ENCODE measurements around the gene BAIAP2L2.
A peak's percentile ranks its signal among the peaks of the same experiment; 100 is the strongest.
"Not testable (repeated sequence)": the region's sequence is repeated elsewhere in the genome, so short reads cannot be mapped to it uniquely, and the experiment has no call there.

The BAIAP2L2 gene

DNA sequence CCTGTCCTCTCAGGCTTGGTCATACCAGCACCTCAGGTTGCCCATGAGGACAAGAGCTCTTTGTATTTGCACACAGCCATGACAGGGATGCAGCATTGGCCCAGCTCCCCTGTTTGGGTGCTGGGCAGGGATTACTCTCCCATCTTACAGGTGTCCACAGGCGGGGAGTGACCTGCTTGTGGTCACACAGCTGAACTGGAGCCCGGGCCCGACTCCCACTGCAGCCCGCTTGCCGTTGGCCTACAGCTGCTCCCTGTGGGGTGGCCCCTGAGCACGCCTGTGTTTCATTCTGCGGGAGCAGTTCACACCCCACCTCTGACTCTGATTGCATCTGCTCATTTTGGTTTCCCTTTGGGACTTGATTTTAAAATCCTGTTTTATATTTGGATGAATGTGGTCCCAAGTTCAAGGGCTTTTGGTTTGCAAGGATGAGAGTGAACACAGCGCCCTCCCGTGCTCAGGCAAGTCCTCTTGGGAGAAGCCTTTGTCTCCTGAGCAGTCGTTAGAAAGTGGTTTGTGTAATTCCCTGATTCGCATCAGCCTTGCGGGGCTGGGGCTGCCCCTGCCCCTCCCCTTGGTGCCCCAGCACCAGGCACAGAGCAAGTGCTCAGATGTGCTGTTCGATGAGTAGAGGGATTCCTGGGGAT, 44.0 kb downstream of the BAIAP2L2 start:
- no peak for DNase-seq

DNA sequence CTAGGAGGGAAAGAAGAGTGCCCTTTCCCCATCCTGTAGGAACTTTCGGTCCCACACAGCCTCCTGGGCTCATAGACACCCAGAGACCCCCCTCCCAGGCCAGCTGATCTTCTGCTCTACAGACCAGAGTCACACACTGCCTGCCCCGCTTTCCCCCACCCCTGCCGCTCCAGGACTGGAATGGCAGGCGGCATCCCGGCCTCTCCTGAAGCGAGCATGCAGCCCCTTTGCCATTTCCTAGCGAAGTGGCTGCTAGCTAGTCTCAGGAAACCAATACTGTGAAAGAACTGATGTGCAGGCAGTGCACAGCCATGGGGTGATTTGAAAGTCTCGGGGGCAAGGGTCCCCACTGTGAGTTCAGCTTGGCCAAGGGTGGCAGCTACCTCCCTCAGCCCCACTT, 44.9 kb downstream of the BAIAP2L2 start:
- no peak for DNase-seq

DNA sequence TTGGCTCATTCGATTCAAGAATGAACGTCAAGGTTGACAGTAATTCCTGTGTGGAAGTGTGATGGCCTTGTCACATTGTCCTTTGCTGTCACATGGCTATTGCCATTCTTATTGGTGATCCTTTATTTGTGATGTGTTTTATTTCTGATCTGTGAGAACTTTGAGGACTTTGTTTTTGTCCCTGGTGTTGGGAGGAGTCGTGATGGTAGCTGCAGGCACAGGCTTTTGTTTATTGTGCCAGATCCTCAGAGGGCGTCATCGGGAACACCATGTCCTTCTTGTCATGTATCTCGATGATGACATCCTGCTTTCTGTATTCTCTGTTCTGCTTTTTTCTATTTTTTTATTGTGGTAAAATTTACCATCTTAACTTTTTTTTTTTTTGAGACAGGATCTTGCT, 47.7 kb downstream of the BAIAP2L2 start:
- no peak for DNase-seq

DNA sequence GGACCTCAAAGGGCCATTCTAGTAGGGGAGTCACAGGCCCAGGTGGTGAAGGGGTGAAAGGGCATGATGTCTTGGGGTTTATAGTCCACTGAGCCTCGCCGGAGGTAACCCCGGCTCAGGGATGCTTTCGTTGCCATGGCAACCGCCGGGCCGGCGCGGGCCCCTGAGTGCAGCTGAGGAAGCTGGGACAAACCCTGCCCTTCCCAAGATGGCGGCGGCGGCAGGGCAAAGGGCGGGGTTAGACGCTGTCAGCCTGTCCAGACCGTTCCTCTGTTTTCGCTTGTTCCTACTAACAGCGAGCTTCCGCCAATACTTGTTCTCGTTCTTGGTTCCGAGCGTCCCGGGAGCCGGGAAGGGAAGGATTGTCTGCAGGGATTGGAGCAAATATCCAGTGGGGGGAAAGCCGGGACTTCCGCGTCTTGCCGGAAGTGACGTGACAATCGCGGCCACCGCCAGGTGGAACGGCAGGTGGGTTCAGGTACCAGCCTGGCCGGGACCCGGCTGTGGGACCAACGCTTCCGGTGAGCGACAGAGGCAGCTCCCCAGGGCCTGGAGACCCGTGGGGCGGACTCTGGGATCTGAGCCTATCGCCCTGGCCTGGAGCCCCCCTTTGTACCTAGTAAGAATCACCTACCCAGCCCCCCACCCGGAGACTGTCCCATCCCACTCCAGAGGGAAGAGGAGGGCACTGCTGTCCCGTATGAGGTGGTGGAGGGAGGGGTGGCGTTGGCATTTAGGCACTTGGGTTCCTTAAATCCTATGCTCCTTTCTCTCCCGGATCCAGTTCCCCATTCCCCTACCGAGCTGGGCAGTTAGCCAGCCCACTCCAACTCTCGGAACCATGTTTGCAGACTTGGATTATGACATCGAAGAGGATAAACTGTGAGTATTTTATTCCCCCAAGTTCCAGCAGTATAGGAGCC, 53.3 kb downstream of the BAIAP2L2 start, which contains the start of gene PICK1:
Gene PICK1, plus strand, starts transcription at position 436 of the 923 bp plus-strand sequence. Its CDS starts 406 bp downstream, at position 842.
- peak; percentile 85 for DNase-seq

DNA sequence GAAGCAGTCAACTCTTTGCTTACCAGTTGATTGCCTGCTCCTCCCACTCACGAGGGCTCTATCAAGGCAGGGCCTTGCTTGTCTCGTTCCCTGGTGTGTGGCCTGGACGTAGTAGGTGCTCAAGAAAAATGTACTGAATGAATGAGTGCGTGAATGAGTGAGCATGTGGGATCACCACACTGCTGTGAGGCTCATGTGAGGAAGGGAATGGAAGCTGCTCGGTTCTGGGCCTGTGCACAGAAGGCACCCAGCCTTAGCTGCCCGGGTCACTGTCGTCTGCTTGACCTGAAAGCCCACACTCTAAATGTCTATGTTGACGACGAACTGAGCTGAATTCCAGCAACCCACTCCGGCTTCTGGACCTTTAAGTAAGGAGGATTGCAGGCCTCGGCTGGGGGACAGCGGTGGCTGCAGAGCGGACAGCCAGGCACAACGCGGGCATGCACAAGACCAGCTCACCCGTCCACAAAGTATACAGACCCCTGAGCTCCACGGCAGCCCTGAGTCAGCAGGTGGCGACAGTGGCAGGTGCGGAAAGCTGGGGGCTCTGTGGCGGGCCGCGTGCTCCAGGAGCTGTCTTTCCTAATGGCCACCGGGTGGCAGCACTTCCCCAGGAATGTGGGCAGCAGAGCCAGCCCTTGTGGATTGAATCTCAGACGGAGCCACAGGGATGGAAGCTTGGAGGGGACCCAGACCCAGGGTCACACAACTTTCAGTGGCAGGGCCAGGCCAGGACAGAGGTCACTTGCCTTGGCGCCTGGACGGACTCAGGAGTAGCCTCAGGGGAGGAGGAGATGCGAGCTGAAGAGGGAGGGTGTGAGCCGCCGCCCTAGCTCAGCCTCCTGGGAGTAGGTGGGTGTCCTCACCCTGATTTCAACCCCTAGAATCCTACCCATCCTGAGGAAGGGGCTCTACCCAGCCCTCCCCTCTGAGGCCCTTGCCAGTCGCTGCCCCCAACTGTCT, 58.3 kb downstream of the BAIAP2L2 start:
- peak; percentile 91 for DNase-seq

DNA sequence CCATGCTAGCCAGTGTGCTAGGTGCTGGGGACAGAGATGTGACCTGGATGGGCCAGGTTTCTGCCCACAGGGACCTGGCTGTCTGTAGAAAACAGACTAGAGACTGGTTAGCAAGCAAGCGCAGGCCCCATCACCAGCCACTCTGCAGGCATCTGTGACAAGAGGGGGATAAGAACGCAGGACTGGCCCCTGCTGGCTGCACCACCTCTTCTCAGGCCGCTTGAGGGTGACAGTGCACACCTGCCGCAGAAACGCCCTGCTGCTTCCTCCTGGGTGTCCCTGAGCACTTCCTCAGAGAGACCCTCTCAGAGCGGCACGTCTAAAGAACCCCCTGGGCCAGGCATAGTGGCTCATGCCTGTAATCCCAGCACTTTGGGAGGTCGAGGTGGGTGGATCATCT, 59.2 kb downstream of the BAIAP2L2 start:
- no peak for DNase-seq

DNA sequence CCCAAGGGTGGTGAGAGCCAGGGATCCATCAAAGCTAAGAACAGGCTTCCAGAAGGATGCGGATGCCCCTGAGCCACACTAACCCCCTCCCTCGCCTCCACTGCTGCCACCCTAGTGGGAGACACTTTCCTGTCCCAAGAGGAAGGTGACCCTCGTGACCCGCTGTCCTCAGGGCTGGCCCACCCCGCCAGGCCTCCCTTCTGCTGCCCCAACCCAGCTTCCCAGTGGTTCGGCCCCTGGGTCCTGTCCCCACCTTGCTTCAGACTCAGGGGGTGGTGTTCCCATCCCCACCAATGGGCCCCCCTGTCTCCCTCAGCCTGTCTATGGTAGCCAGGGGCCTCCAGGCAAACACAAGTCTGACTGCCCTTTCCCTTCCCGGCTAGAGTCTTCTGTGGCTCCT, 59.8 kb downstream of the BAIAP2L2 start:
- DNase-seq = no peak

DNA sequence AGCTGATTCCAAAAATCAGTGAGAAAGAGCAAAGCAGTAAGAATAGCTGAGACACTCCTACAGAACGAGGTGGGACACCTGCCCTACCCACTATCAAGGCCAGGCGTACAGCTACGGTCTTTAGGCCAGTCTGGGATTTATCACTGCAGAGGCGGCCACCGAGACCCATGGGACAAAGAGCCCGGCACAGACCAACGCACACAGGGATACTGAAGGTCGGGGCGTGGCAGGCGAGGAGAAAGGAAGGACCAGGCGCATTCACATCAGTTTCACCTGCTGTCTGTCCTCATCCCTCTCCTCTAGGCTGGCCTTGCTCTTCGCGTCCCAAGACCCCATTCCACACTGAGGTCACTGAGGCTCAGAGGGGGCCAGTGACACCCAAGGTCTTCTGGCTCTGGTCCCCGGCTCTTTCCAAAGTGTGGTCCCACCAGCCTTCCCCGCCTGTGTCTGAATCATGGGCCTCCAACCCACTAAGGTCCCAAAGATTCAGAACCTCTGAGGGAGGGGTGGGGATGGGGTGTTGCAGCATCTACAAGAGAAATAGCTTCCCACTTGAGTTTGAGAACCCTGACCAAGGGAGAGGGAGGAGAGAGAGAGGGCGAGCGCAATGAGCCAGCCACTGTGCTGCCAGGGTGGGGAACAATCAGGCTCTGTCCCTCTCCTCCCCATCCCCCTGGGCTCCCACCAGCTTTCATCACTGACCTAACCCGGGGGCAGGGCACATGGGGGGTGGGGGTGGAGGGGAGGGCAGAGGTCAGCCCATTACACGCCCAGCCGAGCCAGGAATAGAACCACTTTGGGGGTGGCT, 60.5 kb downstream of the BAIAP2L2 start:
- DNase-seq = no peak

DNA sequence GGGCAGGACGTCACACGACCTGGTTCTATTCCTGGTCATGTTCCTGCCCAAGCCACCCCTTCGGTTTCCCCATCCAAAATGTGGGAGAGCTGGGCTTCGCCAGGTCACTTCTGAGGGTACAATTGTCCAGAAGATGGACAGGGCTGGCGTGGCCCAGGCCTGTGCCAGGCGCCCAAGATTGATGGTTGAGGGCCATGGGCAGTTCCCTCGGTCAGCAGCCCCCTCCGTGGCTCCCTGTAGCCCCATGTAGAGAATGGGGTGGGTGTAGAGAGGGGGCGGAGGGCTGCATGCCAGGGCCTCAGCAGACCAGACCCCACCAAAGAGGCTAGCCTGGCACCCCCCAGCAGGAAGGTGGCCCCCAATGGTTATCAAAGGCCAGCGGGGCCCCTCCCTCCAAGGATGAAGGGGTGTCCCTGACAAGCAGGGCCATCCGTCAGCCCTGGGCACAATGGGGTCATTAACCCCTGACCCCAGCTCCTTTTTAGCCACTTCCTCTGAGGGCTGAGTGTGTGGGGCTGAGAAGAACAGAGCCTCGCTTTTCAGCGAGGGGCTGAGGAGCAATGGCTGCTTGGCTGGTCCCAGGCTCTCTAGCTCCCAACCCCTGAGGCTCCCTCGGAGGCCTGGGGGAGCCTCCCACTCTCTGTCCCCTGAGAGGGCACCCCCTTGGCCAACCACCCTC, 64.3 kb downstream of the BAIAP2L2 start:
- no peak for DNase-seq

DNA sequence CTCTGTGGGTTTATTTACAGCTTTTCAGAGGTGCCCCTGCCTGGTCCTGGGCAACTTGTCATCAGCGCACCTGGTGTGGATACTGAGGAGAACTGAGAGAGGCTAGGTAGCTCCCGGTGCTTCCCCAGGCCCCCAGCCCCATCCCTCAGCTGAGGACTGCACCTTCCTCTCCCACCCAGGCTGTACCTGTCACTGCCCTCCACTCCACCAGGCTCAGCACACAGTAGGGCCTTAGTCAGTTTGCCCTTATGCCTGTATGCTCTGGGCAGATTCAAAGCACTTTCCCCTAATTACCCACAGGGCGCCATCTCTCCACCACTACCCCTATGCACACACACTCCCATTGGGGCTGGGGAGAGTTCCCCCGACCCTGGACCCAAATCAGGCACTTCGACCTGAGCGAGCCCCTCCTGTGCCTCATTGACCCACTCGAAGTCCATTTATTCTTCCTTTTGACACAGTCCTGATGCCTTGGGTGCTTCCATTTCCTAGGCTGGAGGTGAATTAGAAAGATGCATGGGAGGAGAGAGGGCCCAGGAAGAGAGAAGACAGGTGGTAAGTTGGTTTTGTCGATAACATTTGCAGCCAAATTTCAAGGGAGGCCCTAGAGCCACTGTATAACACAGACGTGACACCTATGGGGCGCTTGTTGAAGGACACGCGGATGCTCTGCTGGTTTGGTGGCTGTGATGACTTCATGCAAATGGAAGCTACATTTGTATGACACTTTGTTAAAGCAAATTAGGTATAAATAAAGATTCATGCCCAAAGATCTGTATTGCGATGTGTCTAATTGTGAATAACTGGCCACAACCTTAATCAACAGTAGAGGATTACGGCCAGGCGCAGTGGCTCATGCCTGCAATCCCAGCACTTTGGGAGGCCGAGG, 67.1 kb downstream of the BAIAP2L2 start:
- no peak for DNase-seq

DNA sequence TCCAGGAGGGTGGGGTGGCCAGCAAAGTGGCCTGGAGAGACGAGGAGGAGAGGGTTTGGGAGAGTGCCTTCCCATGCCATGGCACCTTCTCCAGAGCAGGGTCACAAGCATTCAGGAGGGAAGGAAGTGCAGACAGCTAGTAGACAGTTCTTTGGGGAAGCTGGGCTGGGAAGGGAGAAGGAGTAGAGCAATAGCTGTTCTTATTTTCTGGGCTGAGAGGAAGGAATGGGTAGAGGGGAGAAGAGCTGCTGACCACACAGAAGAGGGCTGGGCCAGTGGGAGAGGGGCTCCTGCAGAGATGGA, 68.0 kb downstream of the BAIAP2L2 start:
- DNase-seq = no peak

DNA sequence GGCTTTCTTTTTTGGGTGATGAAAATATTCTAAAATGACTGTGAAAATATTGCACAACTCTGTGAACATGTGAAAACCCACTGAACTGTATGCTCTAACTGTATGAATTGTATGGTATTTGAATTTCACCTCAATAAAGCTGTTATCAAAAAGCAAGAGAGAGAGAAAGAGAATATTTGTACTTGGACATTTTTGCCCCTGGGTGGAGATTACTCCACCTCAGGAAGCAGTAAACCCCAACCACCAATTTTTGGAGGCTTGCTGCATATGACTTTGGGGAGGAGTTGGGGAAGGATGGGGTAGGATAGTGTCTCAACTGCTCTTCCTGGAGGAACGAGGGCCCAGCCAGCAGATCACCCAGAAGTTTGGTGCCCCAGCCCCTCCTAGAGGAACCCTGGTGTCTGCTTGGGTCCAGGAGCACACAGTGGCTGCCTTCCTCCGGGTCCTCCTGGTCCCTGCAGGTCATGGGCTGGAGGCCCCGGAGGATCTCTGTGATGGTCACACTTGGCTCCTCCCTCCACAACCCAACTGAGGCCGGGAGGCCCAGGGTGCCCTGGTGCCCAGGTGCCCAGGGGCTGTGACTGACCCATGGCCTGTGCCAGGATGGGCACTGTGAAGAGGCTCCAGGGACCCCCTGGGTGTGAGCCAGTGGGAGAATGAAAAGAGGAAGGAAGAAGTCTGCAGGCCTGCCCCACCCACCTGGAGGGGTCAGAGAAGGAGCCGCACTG, 68.6 kb downstream of the BAIAP2L2 start:
- DNase-seq = no peak

DNA sequence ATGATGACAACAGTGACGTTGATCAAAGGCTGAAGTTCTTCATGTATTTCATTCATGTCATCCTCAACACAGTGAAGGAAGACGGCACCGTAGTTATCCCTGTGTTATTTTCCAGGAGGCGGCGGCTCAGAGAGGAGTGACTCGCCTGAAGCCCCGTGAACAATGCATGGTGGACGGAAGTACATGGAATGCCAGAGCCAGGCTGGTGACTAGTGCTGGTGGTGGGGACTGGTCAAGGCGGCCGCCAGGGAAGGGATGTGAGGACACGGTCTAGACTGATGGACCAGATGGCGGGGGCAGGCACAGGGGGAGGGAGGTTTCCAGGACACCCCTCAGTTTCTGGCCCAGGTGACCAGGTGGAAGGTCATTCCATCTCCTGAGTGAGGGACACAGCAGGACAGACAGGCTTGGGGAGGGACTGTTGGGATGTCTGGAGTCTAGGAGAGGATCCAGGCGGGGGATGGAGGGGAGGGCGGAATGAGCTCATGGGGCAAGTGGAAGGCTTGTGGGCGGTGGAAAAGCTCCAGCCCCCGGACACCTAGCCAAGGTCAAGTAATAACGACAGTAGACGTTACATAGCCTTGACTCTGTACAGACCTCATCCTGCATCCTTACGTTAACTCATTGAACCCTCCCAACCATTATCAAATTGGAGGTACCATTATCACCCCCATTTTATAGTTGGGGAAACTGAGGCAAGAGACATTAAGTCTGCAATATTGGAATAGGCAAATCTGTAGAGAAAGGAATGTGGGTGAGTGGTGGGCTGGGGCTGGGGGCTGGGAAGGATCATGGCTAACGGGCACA, 69.3 kb downstream of the BAIAP2L2 start:
- no peak for DNase-seq

DNA sequence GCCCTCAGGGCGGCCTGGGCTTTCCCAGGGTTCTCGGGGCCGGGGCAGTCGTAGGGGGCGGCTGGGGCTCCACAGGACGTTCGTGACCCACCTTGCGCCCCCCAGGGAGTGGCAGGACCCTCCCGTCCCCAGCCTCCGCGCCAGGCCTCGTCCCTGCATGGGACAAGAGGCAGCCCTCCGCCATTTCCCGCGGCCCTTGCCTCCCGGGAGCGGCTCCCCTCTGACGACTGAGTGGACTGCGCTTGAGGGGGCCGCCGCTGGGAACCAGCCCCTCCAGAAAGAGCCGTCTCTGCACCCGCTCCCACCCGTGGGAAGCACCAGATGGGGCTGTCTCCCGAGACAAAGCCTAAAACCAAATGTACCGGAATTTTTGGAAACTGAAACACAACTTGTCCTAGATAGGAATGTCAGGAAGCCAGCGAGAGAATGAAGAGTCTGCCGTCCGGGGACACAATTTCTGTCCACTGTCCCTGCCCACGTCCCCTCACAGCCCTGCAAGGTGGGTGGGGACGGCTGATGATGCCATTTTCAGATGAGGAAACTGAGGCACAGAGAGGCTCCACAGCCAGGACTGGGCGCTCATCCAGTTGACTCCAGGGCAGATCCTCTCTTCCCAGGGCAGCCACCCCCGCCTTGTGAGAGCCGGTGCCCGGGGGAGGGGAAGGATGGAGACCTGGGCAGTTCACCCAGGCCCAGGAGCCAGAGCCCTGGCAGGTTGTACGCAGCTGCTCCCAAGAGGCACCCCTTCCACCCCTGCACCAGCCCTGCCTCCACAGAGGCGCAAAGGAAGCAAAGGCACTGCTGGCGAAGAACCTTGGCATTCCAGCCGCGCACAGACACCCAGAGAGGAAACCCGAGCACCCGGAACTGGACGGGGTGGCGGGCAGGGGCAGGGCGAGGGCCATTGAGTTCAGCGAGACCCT, 71.3 kb downstream of the BAIAP2L2 start:
- no peak for DNase-seq

DNA sequence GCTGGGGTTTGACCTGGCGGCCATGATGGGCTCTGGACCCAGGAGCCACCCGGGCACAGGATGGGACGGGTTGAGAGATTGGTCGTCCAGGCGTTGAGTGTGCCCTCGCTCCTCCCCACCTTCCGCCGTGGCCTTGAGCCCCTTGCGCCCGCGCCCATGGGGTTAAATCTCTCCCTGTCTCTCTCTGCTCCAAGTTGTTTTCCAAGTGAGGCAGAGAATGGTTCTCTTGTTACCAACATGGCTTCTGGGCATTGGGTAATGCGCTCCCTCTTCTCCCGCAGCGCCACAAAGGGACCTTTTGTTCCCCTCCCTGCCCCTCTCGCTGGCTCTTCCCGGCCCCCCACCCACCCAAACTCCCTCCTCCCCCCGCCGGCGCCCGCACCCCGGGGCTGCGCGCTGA, 72.1 kb downstream of the BAIAP2L2 start:
- DNase-seq = no peak

DNA sequence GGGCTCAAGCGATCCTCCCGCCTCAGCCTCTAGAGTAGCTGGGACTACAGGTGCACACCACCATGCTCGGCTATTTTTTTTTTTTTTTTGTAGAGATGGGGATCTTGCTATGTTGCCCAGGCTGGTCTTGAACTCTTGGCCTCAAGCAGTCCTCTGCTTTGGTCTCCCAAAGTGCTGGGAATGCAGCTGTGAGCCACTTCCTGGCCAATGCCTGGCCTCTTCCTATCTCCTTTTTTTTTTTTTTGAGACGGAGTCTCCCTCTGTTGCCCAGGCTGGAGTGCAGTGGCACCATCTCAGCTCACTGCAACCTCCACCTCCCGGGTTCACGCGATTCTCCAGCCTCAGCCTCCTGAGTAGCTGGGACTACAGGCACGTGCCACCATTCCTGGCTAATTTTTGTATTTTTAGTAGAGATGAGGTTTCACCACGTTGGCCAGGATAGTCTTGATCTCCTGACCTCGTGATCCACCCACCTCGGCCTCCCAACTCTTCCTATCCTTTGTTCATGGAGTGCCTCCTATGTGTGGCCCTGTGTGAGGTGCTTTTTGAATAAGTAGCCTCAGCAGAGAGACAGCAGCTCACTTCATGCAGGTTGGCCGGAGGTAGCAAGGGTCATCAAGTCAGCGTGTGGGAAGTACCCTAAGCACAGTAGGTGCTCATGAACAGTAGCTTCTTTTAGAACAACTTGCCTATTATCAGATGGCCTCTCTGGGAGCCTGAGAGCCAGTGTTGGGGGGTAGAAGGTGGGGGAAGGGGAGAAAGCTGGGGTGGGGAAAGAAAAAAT, 72.9 kb downstream of the BAIAP2L2 start:
- not testable (repeated sequence) for DNase-seq

Data from NCI-H82 (cell line).